PC-3 (cell line): Measurements from ENCODE around the gene GRIN2A.

Experiments used
- CTCF ChIP-seq: fragments of 300-600 bp; sonication (generic); conservative IDR thresholded peaks from 2 replicates; pipeline ENCODE4 v1.5.1; 2017; ENCODE audit warnings: antibody characterized with exemption, low read depth, mild to moderate bottlenecking, low read length
- EZH2 ChIP-seq: fragments of 300-600 bp; sonication (generic); IDR thresholded peaks from one replicate; pipeline ENCODE4 v1.6.1; 2017; ENCODE audit warnings: antibody characterized with exemption, mild to moderate bottlenecking, low read length; ENCODE audit not compliant: unreplicated experiment

DNA sequence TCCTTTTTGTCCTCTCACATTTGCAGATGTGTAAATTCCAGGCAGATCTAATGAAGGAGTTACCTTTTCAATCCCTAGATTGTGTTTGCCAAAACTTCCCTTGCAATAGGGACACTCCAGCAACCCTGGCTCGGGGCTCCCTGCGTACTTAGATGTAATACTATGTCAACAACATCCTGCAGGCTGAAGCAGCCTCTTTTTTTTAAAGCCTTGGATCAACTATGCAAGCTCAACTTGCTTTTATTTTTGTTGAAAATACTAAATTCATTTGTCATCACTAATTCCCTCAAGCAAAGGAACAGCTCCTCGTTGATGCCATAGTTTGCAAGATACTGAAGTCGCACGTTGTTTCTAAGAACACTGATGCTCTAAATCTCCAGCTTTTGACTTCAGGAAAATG lies 59.1 kb downstream of the GRIN2A start:
- TF ChIP-seq CTCF: no peak
- no peak for TF ChIP-seq EZH2
